ENCODE results near the gene SREBF1.

Gene SREBF1

GRCh38 chr17:17822616-17823015 lies 14.2 kb downstream of the SREBF1 start:
- FAIRE-seq = no peak

- FAIRE-seq = no peak
These were observed 14.6 kb downstream of the SREBF1 start for GRCh38 chr17:17822189-17822588.

GRCh38 chr17:17820463-17821158 lies 16.2 kb downstream of the SREBF1 start:
- no peak for FAIRE-seq

- FAIRE-seq = no peak
These were observed 16.7 kb downstream of the SREBF1 start for GRCh38 chr17:17820046-17820445.

GRCh38 chr17:17819561-17819995 lies 17.2 kb downstream of the SREBF1 start:
- no peak for FAIRE-seq

- FAIRE-seq = no peak
These were observed 17.7 kb downstream of the SREBF1 start for GRCh38 chr17:17819111-17819510.

GRCh38 chr17:17818088-17818526 lies 18.7 kb downstream of the SREBF1 start:
- no peak for FAIRE-seq

- no peak for FAIRE-seq
These were observed 19.2 kb downstream of the SREBF1 start for GRCh38 chr17:17817552-17817947.

- FAIRE-seq = no peak
These were observed 19.8 kb downstream of the SREBF1 start for GRCh38 chr17:17816831-17817551.

- FAIRE-seq = no peak
These were observed 20.5 kb downstream of the SREBF1 start for GRCh38 chr17:17816240-17816814.

GRCh38 chr17:17815436-17816200 lies 21.2 kb downstream of the SREBF1 start:
- FAIRE-seq = no peak

- no peak for FAIRE-seq
These were observed 21.8 kb downstream of the SREBF1 start for GRCh38 chr17:17815062-17815406.

GRCh38 chr17:17814162-17815061 lies 22.4 kb downstream of the SREBF1 start:
- FAIRE-seq = no peak

- no peak for FAIRE-seq
These were observed 23.1 kb downstream of the SREBF1 start for GRCh38 chr17:17813725-17814095.

- FAIRE-seq = no peak
These were observed 23.6 kb downstream of the SREBF1 start for GRCh38 chr17:17813055-17813724.

- no peak for FAIRE-seq
These were observed 24.4 kb downstream of the SREBF1 start for GRCh38 chr17:17812211-17813054.

- FAIRE-seq = no peak
These were observed 25.2 kb downstream of the SREBF1 start for GRCh38 chr17:17811381-17812210.

GRCh38 chr17:17810895-17811248 lies 25.9 kb downstream of the SREBF1 start:
- no peak for FAIRE-seq

- no peak for FAIRE-seq
These were observed 26.5 kb downstream of the SREBF1 start for GRCh38 chr17:17810084-17810894.

All from colon (tissue), 2 donors.